Neuron (in vitro differentiated cells): ENCODE measurements around the gene HEATR9.

Source experiments
- H2AFZ ChIP-seq: one replicate; pipeline ENCODE4 v1.6.1; 2013; ENCODE audit warnings: low read depth, mild to moderate bottlenecking, inconsistent platforms, low read length, moderate library complexity
- H3K27me3 ChIP-seq: one replicate; pipeline ENCODE4 v1.6.1; 2013; ENCODE audit warnings: low read length; ENCODE audit not compliant: insufficient read depth
- H3K36me3 ChIP-seq: one replicate; pipeline ENCODE4 v1.6.1; 2013; ENCODE audit warnings: low read length; ENCODE audit not compliant: insufficient read depth
- H3K4me1 ChIP-seq: one replicate; pipeline ENCODE4 v1.6.1; 2013; ENCODE audit warnings: low read length; ENCODE audit not compliant: insufficient read depth
- H3K4me3 ChIP-seq: 2 replicates; pipeline ENCODE4 v1.5.1; 2013; ENCODE audit warnings: mild to moderate bottlenecking, low read length, moderate library complexity
- H3K9me3 ChIP-seq: one replicate; pipeline ENCODE4 v1.6.1; 2013; ENCODE audit warnings: low read length

HEATR9 gene

DNA sequence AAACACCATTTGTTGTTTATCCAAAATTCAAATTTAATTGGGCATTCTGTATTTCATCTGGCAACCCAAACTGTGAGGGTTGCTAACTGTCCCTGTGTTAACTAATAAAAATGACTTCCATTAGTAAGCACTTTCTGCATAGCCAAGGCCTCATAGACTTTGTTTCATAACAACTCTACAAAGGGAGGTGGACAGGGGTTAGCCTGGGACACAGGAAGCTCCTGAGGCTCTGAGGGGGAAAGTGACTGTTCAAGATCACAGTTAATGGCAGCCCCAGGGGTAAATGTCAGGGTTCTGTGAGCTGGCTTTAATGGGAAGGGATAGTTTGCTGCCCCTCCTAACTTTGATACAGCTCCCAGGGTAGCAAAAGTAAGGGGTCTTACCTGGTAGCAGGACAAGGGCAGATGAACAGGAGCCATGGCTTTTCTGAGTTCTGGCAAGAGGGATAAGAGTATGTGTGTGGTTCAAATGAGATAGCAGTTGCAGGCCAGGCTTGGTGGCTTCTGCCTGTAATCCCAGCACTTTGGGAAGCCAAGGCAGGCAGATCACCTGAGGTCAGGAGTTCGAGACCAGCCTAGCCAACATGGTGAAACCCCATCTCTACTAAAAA is 2.2 kb downstream of the HEATR9 start:
- Histone ChIP-seq H3K27me3 (no peaks in the 10 kb centered on the region), H3K4me3 (no peak overlapping the region), H3K4me1 (no peaks in the 10 kb centered on the region), H3K36me3 (no peaks in the 10 kb centered on the region), H3K9me3 (no peaks in the 10 kb centered on the region), H2AFZ (no peak overlapping the region)

DNA sequence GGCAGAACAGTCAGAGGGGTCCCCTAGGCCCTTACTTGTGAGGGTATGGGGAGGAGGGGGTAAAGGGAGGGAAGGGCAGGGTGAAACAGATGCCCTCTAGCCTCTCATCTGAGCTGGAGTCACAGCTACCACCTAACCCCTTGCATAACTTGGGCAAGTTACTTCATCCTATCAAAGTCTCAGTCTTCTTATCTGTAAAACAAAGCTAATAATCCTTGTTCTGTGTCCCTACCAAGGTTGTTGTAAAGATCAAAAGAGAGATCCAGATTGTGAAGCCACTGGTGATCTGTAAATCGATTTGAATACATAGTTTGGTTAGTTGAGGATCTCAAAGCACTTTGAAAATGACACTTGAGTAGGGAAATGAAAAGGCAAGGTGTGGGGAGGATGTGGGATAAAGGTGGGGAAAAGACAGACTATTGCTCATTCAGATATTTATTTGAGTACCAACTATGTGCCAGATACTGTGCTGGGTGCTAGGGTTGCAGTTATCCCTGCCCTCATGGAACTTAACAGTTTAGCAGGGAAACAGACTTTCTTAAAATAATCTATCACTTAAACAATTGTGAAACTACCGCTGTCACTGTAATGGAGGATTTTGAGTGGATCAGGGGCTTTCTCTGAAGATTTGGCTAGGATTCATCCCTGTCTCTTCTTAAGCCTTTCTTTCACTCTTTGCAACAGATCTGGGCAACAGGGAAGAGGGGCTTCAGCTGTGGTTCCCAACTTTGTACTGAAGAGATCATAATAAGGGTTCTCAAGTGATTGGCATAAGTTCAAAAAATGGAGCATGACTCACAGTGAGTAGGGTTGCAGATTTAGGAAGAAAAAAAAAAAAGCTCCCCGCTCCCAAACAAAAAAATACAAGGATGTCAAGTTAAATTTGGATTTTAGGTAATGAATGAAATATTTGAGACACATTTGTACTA is 3.0 kb downstream of the HEATR9 start:
- Histone ChIP-seq H2AFZ (no peak overlapping the region), H3K27me3 (no peaks in the 10 kb centered on the region), H3K9me3 (no peaks in the 10 kb centered on the region), H3K4me1 (no peaks in the 10 kb centered on the region), H3K4me3 (no peak overlapping the region), H3K36me3 (no peaks in the 10 kb centered on the region)

GRCh38 chr17:35864853-35865252 is 3.8 kb downstream of the HEATR9 start:
- H2AFZ ChIP-seq, result no peak overlapping the region
- H3K4me3 ChIP-seq, result no peak overlapping the region
- H3K9me3 ChIP-seq, result no peaks in the 10 kb centered on the region
- no peaks in the 10 kb centered on the region for H3K4me1 ChIP-seq
- no peaks in the 10 kb centered on the region for H3K27me3 ChIP-seq
- H3K36me3 ChIP-seq, result no peaks in the 10 kb centered on the region

DNA sequence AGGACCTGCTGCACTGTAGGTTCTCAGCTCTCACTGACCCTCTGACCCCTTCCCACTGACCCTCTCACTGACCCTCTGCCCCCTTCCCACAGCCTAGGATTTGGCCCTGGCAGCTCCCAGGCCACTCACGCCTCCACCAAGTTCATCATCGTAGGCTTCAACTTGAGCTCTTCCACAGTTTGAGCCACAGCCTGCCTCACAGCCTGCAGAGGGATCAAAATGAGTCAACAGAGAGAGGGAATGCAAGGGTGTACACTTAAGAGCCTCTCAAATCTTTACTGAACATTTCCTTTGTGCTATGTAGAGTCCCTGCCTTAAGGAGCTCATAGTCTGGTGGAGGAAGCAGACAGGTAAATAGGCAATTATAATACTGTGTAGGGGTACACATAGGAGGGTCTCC is 12.1 kb downstream of the HEATR9 start:
- H3K9me3 ChIP-seq, result no peaks in the 10 kb centered on the region
- no peak overlapping the region for H2AFZ ChIP-seq
- no peak overlapping the region for H3K4me3 ChIP-seq
- peaks cover 19% of the 10 kb centered on the region for H3K36me3 ChIP-seq
- no peaks in the 10 kb centered on the region for H3K27me3 ChIP-seq
- no peaks in the 10 kb centered on the region for H3K4me1 ChIP-seq

- H2AFZ ChIP-seq, result no peak overlapping the region
- H3K36me3 ChIP-seq, result peaks cover 25% of the 10 kb centered on the region
- no peaks in the 10 kb centered on the region for H3K4me1 ChIP-seq
- no peak overlapping the region for H3K4me3 ChIP-seq
- no peaks in the 10 kb centered on the region for H3K27me3 ChIP-seq
- H3K9me3 ChIP-seq, result no peaks in the 10 kb centered on the region
Measured at GRCh38 chr17:35855965-35856364, 12.7 kb downstream of the HEATR9 start.

DNA sequence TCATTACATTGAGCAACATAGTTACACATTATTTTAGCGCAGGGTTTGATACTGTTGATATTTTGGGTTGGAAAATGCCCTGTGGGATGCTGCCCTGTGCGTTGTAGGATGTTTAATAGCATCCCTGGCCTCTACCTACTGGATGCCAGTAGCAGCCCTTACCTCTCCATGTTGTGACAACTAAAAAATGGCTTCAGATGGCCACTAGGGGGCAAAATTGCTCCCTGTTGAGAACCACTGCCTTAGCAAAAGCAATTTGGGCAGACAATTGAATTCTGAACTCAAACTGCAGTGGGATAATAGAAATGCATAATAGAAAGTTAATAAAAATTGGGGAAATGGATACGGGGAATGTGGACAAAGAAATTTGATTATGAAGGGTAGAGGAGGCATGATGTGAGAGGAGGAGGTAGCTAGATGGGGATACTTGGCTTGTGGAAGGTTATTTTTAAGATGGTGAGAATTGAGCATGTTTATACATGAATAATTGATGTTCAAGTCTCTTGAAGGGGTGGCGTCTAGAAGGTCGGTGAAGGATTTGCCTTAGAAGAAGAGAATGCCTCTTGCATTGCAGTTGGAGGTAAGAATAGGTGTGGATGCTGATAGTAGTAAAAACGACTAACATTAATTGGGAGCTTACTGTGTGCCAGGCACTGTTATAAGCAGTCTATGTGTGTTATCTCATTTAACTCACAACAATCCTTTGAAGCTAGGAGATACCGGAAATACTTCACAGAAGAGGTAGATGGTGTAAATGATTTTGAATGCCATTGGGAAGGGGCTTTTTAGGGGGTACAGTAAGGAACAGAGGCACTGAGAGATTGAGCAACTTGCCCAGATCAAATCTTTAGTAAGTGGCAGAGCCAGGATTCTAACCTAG is 19.0 kb downstream of the HEATR9 start:
- H3K36me3 ChIP-seq, result peaks cover 68% of the 10 kb centered on the region
- H3K27me3 ChIP-seq, result no peaks in the 10 kb centered on the region
- no peaks in the 10 kb centered on the region for H3K4me1 ChIP-seq
- no peaks in the 10 kb centered on the region for H3K9me3 ChIP-seq
- no peak overlapping the region for H3K4me3 ChIP-seq
- no peak overlapping the region for H2AFZ ChIP-seq

DNA sequence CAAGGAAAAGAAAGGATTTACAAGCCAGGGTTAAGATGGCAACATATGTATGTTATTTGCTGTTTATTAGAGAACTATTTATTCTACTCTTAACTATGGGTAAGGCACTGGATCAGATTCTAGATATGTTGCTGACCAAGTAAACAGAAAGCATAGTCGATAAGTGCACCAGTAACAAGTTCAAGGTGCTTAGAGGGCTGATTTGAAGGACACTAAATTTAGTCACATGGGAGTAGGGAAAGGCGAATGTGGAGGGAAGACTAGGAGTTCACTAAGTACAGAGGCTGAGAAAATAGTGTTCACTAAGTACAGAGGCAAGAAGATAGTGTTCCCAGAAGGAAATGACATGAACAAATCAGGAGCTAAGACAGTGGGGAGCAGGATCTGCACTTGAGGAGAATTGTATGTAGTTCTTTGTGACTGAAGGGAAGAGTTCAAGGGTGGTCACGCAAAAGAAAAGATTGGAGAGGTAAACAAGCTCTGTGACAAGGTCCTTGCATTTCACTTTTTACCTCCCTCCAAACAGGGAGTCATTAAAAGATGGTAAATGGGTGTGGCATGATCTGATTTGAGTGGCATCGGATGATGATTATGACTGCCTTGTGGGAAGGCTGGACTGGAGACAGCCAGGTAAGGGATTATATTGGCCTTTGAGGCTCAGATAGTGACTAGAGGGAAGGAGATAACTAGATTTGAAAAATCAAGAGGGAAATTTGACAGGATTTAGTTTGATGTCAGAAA is 20.9 kb downstream of the HEATR9 start:
- H3K27me3 ChIP-seq, result no peaks in the 10 kb centered on the region
- H3K9me3 ChIP-seq, result no peaks in the 10 kb centered on the region
- no peak overlapping the region for H2AFZ ChIP-seq
- H3K36me3 ChIP-seq, result peaks cover 78% of the 10 kb centered on the region
- H3K4me1 ChIP-seq, result no peaks in the 10 kb centered on the region
- no peak overlapping the region for H3K4me3 ChIP-seq

DNA sequence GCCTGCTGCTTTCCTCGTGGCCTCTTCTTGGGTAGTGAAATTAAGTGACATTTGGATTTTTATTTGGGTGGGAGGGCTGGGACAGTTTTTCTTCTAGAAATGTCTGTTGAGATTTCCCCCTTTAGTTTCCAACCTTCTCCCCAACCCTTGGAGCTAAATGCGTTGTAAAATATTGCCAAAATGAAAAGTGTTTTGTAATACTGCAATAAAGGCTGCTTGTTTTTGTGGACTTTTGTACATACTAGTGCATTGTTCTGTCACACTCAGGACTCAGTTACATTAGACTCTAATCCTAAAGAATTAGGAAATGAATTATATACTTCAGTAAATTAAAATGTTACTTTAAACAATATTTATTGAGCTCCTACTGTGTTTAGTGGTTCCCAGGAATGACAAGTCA is 21.7 kb downstream of the HEATR9 start:
- Histone ChIP-seq H3K27me3 (no peaks in the 10 kb centered on the region), H3K36me3 (peaks cover 84% of the 10 kb centered on the region), H2AFZ (no peak overlapping the region), H3K9me3 (no peaks in the 10 kb centered on the region), H3K4me1 (no peaks in the 10 kb centered on the region), H3K4me3 (no peak overlapping the region)

GRCh38 chr17:35846055-35846809 is 22.5 kb downstream of the HEATR9 start:
- Histone ChIP-seq H3K4me1 (no peaks in the 10 kb centered on the region), H2AFZ (no peak overlapping the region), H3K36me3 (peaks cover 87% of the 10 kb centered on the region), H3K4me3 (no peak overlapping the region), H3K27me3 (no peaks in the 10 kb centered on the region), H3K9me3 (no peaks in the 10 kb centered on the region)

GRCh38 chr17:35844547-35844946 is 24.1 kb downstream of the HEATR9 start:
- no peak overlapping the region for H2AFZ ChIP-seq
- no peaks in the 10 kb centered on the region for H3K9me3 ChIP-seq
- peaks cover 90% of the 10 kb centered on the region for H3K36me3 ChIP-seq
- no peaks in the 10 kb centered on the region for H3K27me3 ChIP-seq
- no peaks in the 10 kb centered on the region for H3K4me1 ChIP-seq
- H3K4me3 ChIP-seq, result no peak overlapping the region

DNA sequence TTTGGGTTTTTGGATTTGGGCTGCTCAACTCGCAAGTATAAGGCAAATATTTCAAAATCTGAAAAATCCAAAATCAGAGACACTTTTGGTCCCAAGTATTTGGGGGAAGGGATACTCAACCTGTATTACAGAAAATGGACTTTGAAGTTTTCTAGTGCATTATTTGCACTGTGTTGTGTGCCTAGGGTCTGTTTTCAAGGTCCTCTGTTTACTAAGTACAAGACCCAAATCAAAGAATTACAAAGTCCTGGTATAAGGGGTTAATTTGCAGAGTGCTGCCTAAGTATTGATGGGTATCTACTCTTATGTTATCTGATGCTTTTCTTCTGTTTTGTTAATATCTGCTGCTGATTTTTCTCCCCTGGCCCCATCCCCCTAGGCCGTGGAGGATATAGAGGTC is 25.0 kb downstream of the HEATR9 start:
- Histone ChIP-seq H3K9me3 (no peaks in the 10 kb centered on the region), H3K4me3 (no peak overlapping the region), H3K4me1 (no peaks in the 10 kb centered on the region), H2AFZ (no peak overlapping the region), H3K27me3 (no peaks in the 10 kb centered on the region), H3K36me3 (peaks cover 89% of the 10 kb centered on the region)

GRCh38 chr17:35842239-35842638 is 26.5 kb downstream of the HEATR9 start:
- H3K4me3 ChIP-seq, result no peak overlapping the region
- no peak overlapping the region for H2AFZ ChIP-seq
- no peaks in the 10 kb centered on the region for H3K9me3 ChIP-seq
- no peaks in the 10 kb centered on the region for H3K4me1 ChIP-seq
- peaks cover 89% of the 10 kb centered on the region for H3K36me3 ChIP-seq
- no peaks in the 10 kb centered on the region for H3K27me3 ChIP-seq
